ENCODE results near the gene DNAJB8.

DNA sequence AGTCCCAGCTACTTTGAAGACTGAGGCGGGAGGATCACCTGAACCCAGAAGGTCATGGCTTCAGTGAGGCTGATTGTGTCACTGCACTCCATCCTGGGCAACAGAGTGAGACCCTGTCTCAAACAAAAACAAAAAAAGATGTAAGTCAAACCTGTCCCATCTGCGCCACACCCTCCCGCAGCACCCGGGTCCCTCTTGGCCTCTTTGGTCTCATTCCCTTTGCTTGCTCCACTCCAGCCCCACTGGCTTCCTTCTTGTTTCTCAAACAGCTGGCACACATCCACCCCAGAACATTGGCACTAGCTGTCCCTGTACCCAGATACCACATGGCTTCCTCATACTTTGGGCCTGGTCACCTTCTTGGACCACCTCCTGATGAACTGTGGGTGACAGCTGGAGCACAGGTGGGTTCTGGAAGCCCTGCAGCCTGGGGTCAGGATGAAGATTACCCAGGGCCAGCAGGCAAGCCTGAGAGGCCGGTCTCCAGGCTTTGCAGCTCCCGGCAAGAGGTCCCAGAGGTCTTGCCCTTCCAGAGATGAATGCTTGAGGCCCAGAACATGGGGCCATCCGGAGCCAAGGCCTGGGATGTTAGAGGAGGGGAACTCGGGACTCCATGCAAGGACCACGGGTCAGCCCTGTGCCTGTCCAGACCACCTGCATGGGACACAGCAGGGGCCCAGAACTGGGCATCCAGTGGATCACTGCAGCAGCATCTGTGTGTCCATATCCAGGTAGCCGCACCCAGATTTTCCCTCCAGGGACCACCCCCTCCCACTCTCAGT lies 37.3 kb upstream of the DNAJB8 start:
- TF ChIP-seq SUZ12 (IDR thresholded peaks at IDR 0.05): no peak
- TF ChIP-seq FOXK2 (IDR thresholded peaks at IDR 0.05): no peak
- no peak for TF ChIP-seq FOXM1 (IDR thresholded peaks at IDR 0.05; ENCODE audit: borderline replicate concordance)
- no peak for TF ChIP-seq SP1 (IDR thresholded peaks at IDR 0.05)
- TF ChIP-seq NFRKB (IDR thresholded peaks at IDR 0.05): no peak
